NCI-H1436 treated with DMSO at 0.1 percent for 48 hours (cell line): ENCODE measurements around the gene PDHX.
"Not testable (repeated sequence)": the region's sequence is repeated elsewhere in the genome, so short reads cannot be mapped to it uniquely, and the experiment has no call there.

ENCODE experiments used
- DNase-seq: peaks from one replicate; lab custom pipeline; 2025; lab: John Stamatoyannopoulos, UW

Gene PDHX

GRCh38 chr11:35021589-35021988 lies 105.2 kb downstream of the PDHX start:
- DNase-seq: no peak

GRCh38 chr11:35023940-35024339 lies 107.5 kb downstream of the PDHX start:
- DNase-seq: not testable (repeated sequence)

GRCh38 chr11:35028007-35028406 lies 111.6 kb downstream of the PDHX start:
- DNase-seq: not testable (repeated sequence)

GRCh38 chr11:35029979-35030682 lies 113.7 kb downstream of the PDHX start:
- no peak for DNase-seq

GRCh38 chr11:35030716-35031213 lies 114.3 kb downstream of the PDHX start:
- no peak for DNase-seq

GRCh38 chr11:35031346-35031745 lies 114.9 kb downstream of the PDHX start:
- DNase-seq: no peak

- no peak for DNase-seq
These were observed 115.4 kb downstream of the PDHX start for GRCh38 chr11:35031867-35032266.

- no peak for DNase-seq
These were observed 116.6 kb downstream of the PDHX start for GRCh38 chr11:35033011-35033410.

GRCh38 chr11:35034401-35034800 lies 118.0 kb downstream of the PDHX start:
- no peak for DNase-seq

GRCh38 chr11:35035894-35036408 lies 119.5 kb downstream of the PDHX start:
- no peak for DNase-seq

GRCh38 chr11:35036639-35037038 lies 120.2 kb downstream of the PDHX start:
- DNase-seq: no peak

- no peak for DNase-seq
These were observed 122.0 kb downstream of the PDHX start for GRCh38 chr11:35038211-35038928.

- no peak for DNase-seq
These were observed 122.7 kb downstream of the PDHX start for GRCh38 chr11:35039076-35039475.

- no peak for DNase-seq
These were observed 124.0 kb downstream of the PDHX start for GRCh38 chr11:35040221-35040942.

- no peak for DNase-seq
These were observed 124.7 kb downstream of the PDHX start for GRCh38 chr11:35041070-35041554.

- DNase-seq: no peak
These were observed 125.8 kb downstream of the PDHX start for GRCh38 chr11:35042224-35042623.

GRCh38 chr11:35042913-35043312 lies 126.5 kb downstream of the PDHX start:
- DNase-seq: no peak

GRCh38 chr11:35043936-35044335 lies 127.5 kb downstream of the PDHX start:
- DNase-seq: no peak

- no peak for DNase-seq
These were observed 128.9 kb downstream of the PDHX start for GRCh38 chr11:35045236-35045820.
